Upper lobe of right lung (tissue), 1 donor: Measurements from ENCODE around the gene HERPUD1. TPM values are rescaled to one million over a fixed set of nuclear protein-coding genes. Genes with fewer than 3 reads are reported as not detected.
A peak's percentile ranks its signal among the peaks of the same experiment; 100 is the strongest.

Source experiments
- ATAC-seq: fragments of 200-7000 bp; cut with Tn5 transposase; one replicate; pipeline ENCODE4 v1.9.1; 2020; ENCODE audit warnings: mild to moderate bottlenecking, moderate library complexity
- DNase-seq: peaks from one replicate; pipeline ENCODE4 v3.0.0-alpha.2; 2020
- H3K27ac ChIP-seq: fragments of 200-600 bp; one replicate; pipeline ENCODE4 v1.8.0; 2022
- H3K27me3 ChIP-seq: fragments of 200-600 bp; one replicate; pipeline ENCODE4 v1.8.0; 2022; ENCODE audit warnings: mild to moderate bottlenecking
- H3K36me3 ChIP-seq: fragments of 200-600 bp; one replicate; pipeline ENCODE4 v1.8.0; 2022
- H3K4me1 ChIP-seq: fragments of 200-600 bp; one replicate; pipeline ENCODE4 v1.8.0; 2022
- H3K4me3 ChIP-seq: fragments of 200-600 bp; one replicate; pipeline ENCODE4 v1.8.0; 2022; ENCODE audit warnings: mild to moderate bottlenecking
- H3K9me3 ChIP-seq: fragments of 200-600 bp; one replicate; pipeline ENCODE4 v1.8.0; 2022
- CTCF ChIP-seq: fragments of 200-600 bp; IDR thresholded peaks from one replicate; pipeline ENCODE4 v1.8.0; 2022; ENCODE audit warnings: antibody characterized with exemption
- intact Hi-C: fragments of 100-400 bp; cut with DNase I; formaldehyde crosslinking; loops from one replicate; pipeline ENCODE4 v1.11.0; 2022
- total RNA-seq: library from RNA; stranded (reverse); fragmentation: NEBNext Ultra II Directional; extraction: Animal tissue kit (Norgen Biotek cat#: 25700); gene quantifications from one replicate; pipeline ENCODE4 v1.2.1, GENCODE V29; 2021
- donor health status: DM: no; HTN: yes; CAD: no; lungs with severe emphysema.

HERPUD1 gene
- total RNA-seq, 1 donor from 2014 or later: 223 TPM

DNA sequence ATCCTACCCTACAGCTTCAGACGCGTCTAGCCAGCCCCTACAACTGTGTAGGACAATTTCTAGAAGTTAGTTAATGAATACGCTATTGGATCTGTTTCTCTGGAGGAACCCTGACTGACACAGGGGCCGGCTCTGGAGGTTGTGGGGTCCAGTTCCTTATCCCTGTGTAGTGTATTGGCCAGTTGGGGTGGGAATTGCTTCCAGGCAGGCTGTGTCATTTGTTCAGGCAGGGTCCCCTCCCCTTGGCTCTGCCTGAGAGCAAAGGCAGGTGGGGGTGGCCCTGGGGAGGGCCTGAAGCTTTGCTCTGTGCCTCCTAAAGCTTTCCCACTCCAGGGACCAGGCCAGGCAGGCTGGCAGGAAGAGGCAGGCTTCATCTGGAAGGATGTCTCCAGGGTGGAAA, 18.1 kb downstream of the HERPUD1 start:
- H3K4me1 ChIP-seq: peaks cover 6% of the 10 kb centered on the region
- no peak overlapping the region for H3K27ac ChIP-seq
- no peaks in the 10 kb centered on the region for H3K9me3 ChIP-seq
- DNase-seq (no peak), ATAC-seq (no peak)
- H3K36me3 ChIP-seq: peaks cover 15% of the 10 kb centered on the region
- intact Hi-C loops: loop anchor here (10.0 kb wide), 1 partner anchor 85 kb away; the partner anchor contains the start of gene SLC12A3
- no peak overlapping the region for H3K4me3 ChIP-seq
- TF ChIP-seq CTCF: no peak
- H3K27me3 ChIP-seq: no peaks in the 10 kb centered on the region

- DNase-seq: no peak
- Histone ChIP-seq H3K4me1 (peaks cover 6% of the 10 kb centered on the region), H3K27ac (no peak overlapping the region), H3K4me3 (no peak overlapping the region), H3K9me3 (no peaks in the 10 kb centered on the region), H3K27me3 (no peaks in the 10 kb centered on the region), H3K36me3 (peaks cover 11% of the 10 kb centered on the region)
- no peak for TF ChIP-seq CTCF
- intact Hi-C loops: loop anchor here (10.0 kb wide), 1 partner anchor 86 kb away; the partner anchor contains the start of gene SLC12A3
- ATAC-seq: no peak
Observed at GRCh38 chr16:56950455-56950854, 18.5 kb downstream of the HERPUD1 start.

GRCh38 chr16:56950881-56951771, 19.2 kb downstream of the HERPUD1 start:
- Histone ChIP-seq H3K4me3 (no peak overlapping the region), H3K27me3 (no peaks in the 10 kb centered on the region), H3K4me1 (peaks cover 4% of the 10 kb centered on the region), H3K27ac (no peak overlapping the region), H3K36me3 (peaks cover 8% of the 10 kb centered on the region), H3K9me3 (no peaks in the 10 kb centered on the region)
- DNase-seq: peak; percentile 75
- TF ChIP-seq CTCF: peak; percentile 62
- intact Hi-C loops: loop anchor here (10.0 kb wide), 1 partner anchor 86 kb away; the partner anchor contains the start of gene SLC12A3
- ATAC-seq: peak; percentile 89

DNA sequence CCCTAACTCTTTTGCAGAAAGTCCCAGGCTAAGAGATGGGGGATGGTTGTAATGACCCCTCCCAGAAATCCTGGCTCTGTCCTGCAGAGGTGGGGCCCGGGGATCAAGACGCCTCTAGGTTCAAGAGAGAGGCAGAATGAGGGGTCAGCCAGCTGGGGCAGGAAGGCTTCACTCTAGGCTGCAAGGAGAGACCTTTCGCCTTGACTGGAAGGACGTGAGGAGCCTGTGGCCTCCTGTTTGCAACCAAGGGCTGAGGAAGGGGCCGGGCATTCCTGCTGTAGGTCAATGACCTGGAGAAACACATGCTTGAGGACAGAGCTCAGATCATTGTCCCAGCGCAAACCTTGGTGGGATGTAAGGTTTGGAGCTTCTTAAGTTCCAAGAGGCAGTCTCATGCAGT, 21.1 kb downstream of the HERPUD1 start:
- Histone ChIP-seq H3K4me1 (no peaks in the 10 kb centered on the region), H3K9me3 (no peaks in the 10 kb centered on the region)

DNA sequence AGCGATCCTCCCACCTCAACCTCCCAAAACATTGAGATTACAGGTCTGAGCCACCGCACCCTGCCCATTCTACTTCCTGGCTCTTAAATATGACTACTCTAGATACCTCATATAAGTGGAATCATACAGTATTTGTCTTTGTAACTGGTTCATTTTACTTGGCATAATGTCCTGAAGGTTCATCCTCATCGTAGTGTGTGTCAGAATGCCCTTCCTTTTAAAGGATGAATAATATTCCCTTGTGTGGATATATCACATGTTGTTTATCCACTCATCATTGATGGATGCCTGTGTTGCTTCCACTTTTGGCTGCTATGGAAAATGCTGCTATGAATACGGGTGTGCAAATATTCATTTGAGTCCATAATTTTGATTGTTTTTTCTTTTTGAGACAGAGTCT, 24.1 kb downstream of the HERPUD1 start:
- Histone ChIP-seq H3K27me3 (no peaks in the 10 kb centered on the region), H3K9me3 (no peaks in the 10 kb centered on the region), H3K4me1 (peaks cover 3% of the 10 kb centered on the region), H3K4me3 (no peak overlapping the region), H3K36me3 (no peaks in the 10 kb centered on the region), H3K27ac (no peak overlapping the region)
- TF ChIP-seq CTCF: no peak
- DNase-seq (no peak), ATAC-seq (no peak)
- intact Hi-C loops: loop anchor here (10.0 kb wide), 1 partner anchor 91 kb away; the partner anchor contains the start of gene SLC12A3

More for the DNA sequence above, 21.1 kb downstream of the HERPUD1 start:
- DNase-seq: no peak
- no peaks in the 10 kb centered on the region for H3K36me3 ChIP-seq
- no peak overlapping the region for H3K27ac ChIP-seq
- H3K27me3 ChIP-seq: no peaks in the 10 kb centered on the region
- intact Hi-C loops: loop anchor here (10.0 kb wide), 1 partner anchor 88 kb away; the partner anchor contains the start of gene SLC12A3
- no peak for ATAC-seq
- no peak overlapping the region for H3K4me3 ChIP-seq
- no peak for TF ChIP-seq CTCF
